ENCODE data around the gene SPNS2.

Gene SPNS2

GRCh38 chr17:4547118-4547906, 48.6 kb downstream of the SPNS2 start:
- H3K4me1 ChIP-seq: no peaks in the 10 kb centered on the region
- H3K27me3 ChIP-seq (ENCODE audit: low read depth): no peaks in the 10 kb centered on the region
- DNase-seq (ENCODE audit: low spot score in 2 of 2): no peak
- H3K9me3 ChIP-seq: no peaks in the 10 kb centered on the region
- H3K36me3 ChIP-seq (replicated peaks): peaks cover 91% of the 10 kb centered on the region
- in situ Hi-C loops (cut with MboI; ENCODE audit: low sequenced_read_pairs): no loop called here
- H3K4me3 ChIP-seq: no peak overlapping the region

GRCh38 chr17:4548061-4548461, 49.4 kb downstream of the SPNS2 start:
- Histone ChIP-seq H3K36me3 (replicated peaks) (peaks cover 91% of the 10 kb centered on the region), H3K4me3 (no peak overlapping the region), H3K9me3 (no peaks in the 10 kb centered on the region), H3K4me1 (no peaks in the 10 kb centered on the region), H3K27me3 (ENCODE audit: low read depth) (no peaks in the 10 kb centered on the region)
- in situ Hi-C loops (cut with MboI; ENCODE audit: low sequenced_read_pairs): no loop called here
- no peak for DNase-seq (ENCODE audit: low spot score in 2 of 2)

- Histone ChIP-seq H3K27me3 (ENCODE audit: low read depth) (no peaks in the 10 kb centered on the region), H3K4me3 (no peak overlapping the region), H3K4me1 (peaks cover 4% of the 10 kb centered on the region; the same call in 1 of the 2 replicates), H3K9me3 (no peaks in the 10 kb centered on the region), H3K36me3 (replicated peaks) (peaks cover 91% of the 10 kb centered on the region)
- in situ Hi-C loops (cut with MboI; ENCODE audit: low sequenced_read_pairs): no loop called here
- DNase-seq (ENCODE audit: low spot score in 2 of 2): no peak
Measured at GRCh38 chr17:4548721-4549531, 50.2 kb downstream of the SPNS2 start.

- peaks cover 7% of the 10 kb centered on the region; the same call in 1 of the 2 replicates for H3K4me1 ChIP-seq
- DNase-seq (ENCODE audit: low spot score in 2 of 2): no peak
- no peaks in the 10 kb centered on the region for H3K27me3 ChIP-seq (ENCODE audit: low read depth)
- H3K36me3 ChIP-seq (replicated peaks): peaks cover 91% of the 10 kb centered on the region
- H3K4me3 ChIP-seq: no peak overlapping the region
- in situ Hi-C loops (cut with MboI; ENCODE audit: low sequenced_read_pairs): no loop called here
- no peaks in the 10 kb centered on the region for H3K9me3 ChIP-seq
Measured at GRCh38 chr17:4549781-4550533, 51.3 kb downstream of the SPNS2 start.

GRCh38 chr17:4550534-4551039, 51.9 kb downstream of the SPNS2 start:
- Histone ChIP-seq H3K4me1 (peaks cover 10% of the 10 kb centered on the region), H3K36me3 (replicated peaks) (peaks cover 85% of the 10 kb centered on the region), H3K4me3 (no peak overlapping the region), H3K27me3 (ENCODE audit: low read depth) (no peaks in the 10 kb centered on the region), H3K9me3 (no peaks in the 10 kb centered on the region)
- no peak for DNase-seq (ENCODE audit: low spot score in 2 of 2)
- in situ Hi-C loops (cut with MboI; ENCODE audit: low sequenced_read_pairs): no loop called here

- H3K4me1 ChIP-seq: peaks cover 14% of the 10 kb centered on the region
- in situ Hi-C loops (cut with MboI; ENCODE audit: low sequenced_read_pairs): no loop called here
- DNase-seq (ENCODE audit: low spot score in 2 of 2): no peak
- H3K9me3 ChIP-seq: no peaks in the 10 kb centered on the region
- H3K36me3 ChIP-seq (replicated peaks): peaks cover 79% of the 10 kb centered on the region
- no peaks in the 10 kb centered on the region for H3K27me3 ChIP-seq (ENCODE audit: low read depth)
- no peak overlapping the region for H3K4me3 ChIP-seq
Measured at GRCh38 chr17:4551141-4551540, 52.5 kb downstream of the SPNS2 start.

- Histone ChIP-seq H3K4me3 (no peak overlapping the region), H3K27me3 (ENCODE audit: low read depth) (no peaks in the 10 kb centered on the region), H3K4me1 (peaks cover 14% of the 10 kb centered on the region), H3K9me3 (no peaks in the 10 kb centered on the region), H3K36me3 (replicated peaks) (peaks cover 71% of the 10 kb centered on the region)
- DNase-seq (ENCODE audit: low spot score in 2 of 2): no peak
- in situ Hi-C loops (cut with MboI; ENCODE audit: low sequenced_read_pairs): no loop called here
Measured at GRCh38 chr17:4551796-4552525, 53.3 kb downstream of the SPNS2 start.

- H3K27me3 ChIP-seq (ENCODE audit: low read depth): no peaks in the 10 kb centered on the region
- H3K9me3 ChIP-seq: no peaks in the 10 kb centered on the region
- H3K4me1 ChIP-seq: peaks cover 14% of the 10 kb centered on the region
- no peak for DNase-seq (ENCODE audit: low spot score in 2 of 2)
- in situ Hi-C loops (cut with MboI; ENCODE audit: low sequenced_read_pairs): no loop called here
- peak overlapping the region; percentile 94 for H3K4me3 ChIP-seq
- peaks cover 54% of the 10 kb centered on the region for H3K36me3 ChIP-seq (replicated peaks)
Measured at GRCh38 chr17:4553669-4554068, 55.0 kb downstream of the SPNS2 start.

GRCh38 chr17:4554441-4554996, 55.8 kb downstream of the SPNS2 start:
- DNase-seq (ENCODE audit: low spot score in 2 of 2): no peak
- Histone ChIP-seq H3K4me1 (peaks cover 14% of the 10 kb centered on the region), H3K27me3 (ENCODE audit: low read depth) (no peaks in the 10 kb centered on the region), H3K9me3 (no peaks in the 10 kb centered on the region), H3K4me3 (peak overlapping the region; percentile 94), H3K36me3 (replicated peaks) (peaks cover 46% of the 10 kb centered on the region)
- in situ Hi-C loops (cut with MboI; ENCODE audit: low sequenced_read_pairs): no loop called here

GRCh38 chr17:4554997-4555799, 56.5 kb downstream of the SPNS2 start, which contains the start of gene MYBBP1A:
MYBBP1A (minus strand) TSS chr17:4555384; CDS start chr17:4555324, 60 bp downstream.
- peaks cover 41% of the 10 kb centered on the region for H3K36me3 ChIP-seq (replicated peaks)
- no peaks in the 10 kb centered on the region for H3K9me3 ChIP-seq
- H3K4me1 ChIP-seq: peaks cover 14% of the 10 kb centered on the region
- no peaks in the 10 kb centered on the region for H3K27me3 ChIP-seq (ENCODE audit: low read depth)
- in situ Hi-C loops (cut with MboI; ENCODE audit: low sequenced_read_pairs): no loop called here
- DNase-seq (ENCODE audit: low spot score in 2 of 2): peak; percentile 94 to 98
- peak within 1 kb of the TSS; percentile 94 for H3K4me3 ChIP-seq

GRCh38 chr17:4555873-4556759, 57.4 kb downstream of the SPNS2 start:
- in situ Hi-C loops (cut with MboI; ENCODE audit: low sequenced_read_pairs): no loop called here
- DNase-seq (ENCODE audit: low spot score in 2 of 2): no peak
- Histone ChIP-seq H3K4me1 (peaks cover 14% of the 10 kb centered on the region), H3K27me3 (ENCODE audit: low read depth) (no peaks in the 10 kb centered on the region), H3K9me3 (no peaks in the 10 kb centered on the region), H3K4me3 (peak overlapping the region; percentile 94), H3K36me3 (replicated peaks) (peaks cover 32% of the 10 kb centered on the region)

Measured in HAP-1 (cell line).